ENCODE data around the gene DNAJC1.

DNA sequence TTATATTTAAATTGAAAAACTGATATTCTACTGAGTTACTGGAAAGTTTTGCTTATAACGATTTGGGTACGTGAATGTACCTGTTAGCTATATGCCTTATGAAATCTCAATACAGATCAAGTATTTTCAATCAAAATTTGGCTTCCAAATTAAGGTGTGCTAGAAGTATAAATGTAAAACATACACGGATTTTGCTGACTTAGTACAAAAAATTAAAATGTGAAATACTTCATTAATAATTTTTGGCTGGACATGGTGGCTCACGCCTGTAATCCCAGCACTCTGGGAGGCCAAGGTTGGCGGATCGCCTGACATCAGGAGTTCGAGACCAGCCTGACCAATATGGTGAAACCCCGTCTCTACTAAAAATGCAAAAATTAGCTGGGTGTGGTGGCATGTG is 11.7 kb downstream of the DNAJC1 start:
- TF ChIP-seq, protein P1, sequence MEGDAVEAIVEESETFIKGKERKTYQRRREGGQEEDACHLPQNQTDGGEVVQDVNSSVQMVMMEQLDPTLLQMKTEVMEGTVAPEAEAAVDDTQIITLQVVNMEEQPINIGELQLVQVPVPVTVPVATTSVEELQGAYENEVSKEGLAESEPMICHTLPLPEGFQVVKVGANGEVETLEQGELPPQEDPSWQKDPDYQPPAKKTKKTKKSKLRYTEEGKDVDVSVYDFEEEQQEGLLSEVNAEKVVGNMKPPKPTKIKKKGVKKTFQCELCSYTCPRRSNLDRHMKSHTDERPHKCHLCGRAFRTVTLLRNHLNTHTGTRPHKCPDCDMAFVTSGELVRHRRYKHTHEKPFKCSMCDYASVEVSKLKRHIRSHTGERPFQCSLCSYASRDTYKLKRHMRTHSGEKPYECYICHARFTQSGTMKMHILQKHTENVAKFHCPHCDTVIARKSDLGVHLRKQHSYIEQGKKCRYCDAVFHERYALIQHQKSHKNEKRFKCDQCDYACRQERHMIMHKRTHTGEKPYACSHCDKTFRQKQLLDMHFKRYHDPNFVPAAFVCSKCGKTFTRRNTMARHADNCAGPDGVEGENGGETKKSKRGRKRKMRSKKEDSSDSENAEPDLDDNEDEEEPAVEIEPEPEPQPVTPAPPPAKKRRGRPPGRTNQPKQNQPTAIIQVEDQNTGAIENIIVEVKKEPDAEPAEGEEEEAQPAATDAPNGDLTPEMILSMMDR (optimal IDR thresholded peaks at IDR 0.05 in 1 of 3, IDR thresholded peaks at IDR 0.05 in 1 of 3, conservative IDR thresholded peaks at IDR 0.05 in 1 of 3; ENCODE audit: extremely low read depth in 1 of 3, insufficient read depth in 2 of 3, low read length in 3 of 3): no peak
- no peak for TF ChIP-seq EZH2 (IDR thresholded peaks at IDR 0.05; ENCODE audit: low read length)
